Sigmoid colon (tissue), 4 donors: ENCODE measurements around the gene TMEM108.

ENCODE experiments used
- CTCF ChIP-seq, 4 experiments: fragments of 450-650 bp in 3 of 4; fragments of 200-600 bp in 1 of 4; IDR thresholded peaks; one replicate each; pipeline ENCODE4 v1.5.1; 2016 to 2019; ENCODE audit warnings: antibody characterized with exemption in 4 of 4, mild to moderate bottlenecking in 3 of 4, moderate library complexity in 2 of 4
- EP300 ChIP-seq, 4 donors: sonication (generic); formaldehyde crosslinking; IDR thresholded peaks; one replicate each; pipeline ENCODE4 v1.6.1; 2017; ENCODE audit warnings: antibody characterized with exemption in 4 of 4

- no peak for TF ChIP-seq CTCF (IDR thresholded peaks at IDR 0.05)
- no peak for TF ChIP-seq EP300 (IDR thresholded peaks at IDR 0.05)
These were observed 239.6 kb downstream of the TMEM108 start for GRCh38 chr3:133277813-133278212.
